ENCODE data around the gene DPYD. TPM values are rescaled to one million over a fixed set of nuclear protein-coding genes. Genes with fewer than 3 reads are reported as not detected.

The DPYD gene
- total and polyA plus RNA-seq, 9 of the 15 experiments (the other 6 are each of a cell fraction or from before 2014, with no cell fraction given): 0.03 to 0.25 (median 0.08) TPM; not detected in 2

DNA sequence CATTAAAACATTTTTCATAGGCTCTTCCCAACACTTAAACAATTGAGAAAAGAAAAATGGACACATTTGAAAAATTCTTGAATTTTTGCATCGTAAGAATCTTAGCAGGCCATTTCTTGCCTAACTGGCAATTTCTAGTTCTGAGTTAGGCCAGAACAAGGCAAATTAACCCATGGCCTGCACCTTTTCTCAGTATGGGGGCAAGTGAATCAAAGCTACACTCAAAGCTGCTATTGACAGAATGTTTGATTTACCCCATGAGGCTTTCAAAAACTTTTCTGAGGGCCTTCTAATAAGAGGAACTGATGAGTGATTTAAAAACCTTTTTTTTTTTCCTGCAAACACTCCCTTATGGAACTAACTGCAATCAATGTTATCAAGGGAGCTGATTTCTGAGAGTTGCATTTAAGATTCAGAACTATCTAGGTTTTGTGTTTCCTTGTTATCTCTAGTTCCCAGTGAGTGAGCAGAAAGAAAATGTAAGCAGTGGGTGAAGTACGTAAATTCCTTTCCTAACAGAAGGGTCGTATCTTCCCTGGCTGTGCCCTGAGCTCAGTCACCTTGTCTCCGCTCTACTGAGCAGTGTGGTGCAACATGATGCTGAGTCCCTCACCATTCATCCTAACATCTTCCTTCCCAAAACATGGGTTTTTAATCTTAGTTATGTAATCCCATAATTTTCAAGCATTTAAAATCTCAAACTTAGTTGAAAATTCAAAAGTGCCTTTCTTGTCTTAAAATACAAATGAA, 353.7 kb downstream of the DPYD start:
- no peak overlapping the region for H2AFZ ChIP-seq (ENCODE audit: low read depth, low read length)
- TF ChIP-seq KDM1A (IDR thresholded peaks at IDR 0.05) (no peak), ZNF12 (CRISPR knock-in tag; IDR thresholded peaks at IDR 0.05) (no peak), HMG20B (CRISPR knock-in tag; IDR thresholded peaks at IDR 0.05) (no peak)
- no peaks in the 10 kb centered on the region for H3K36me3 ChIP-seq (ENCODE audit: control insufficient read depth, insufficient read depth, low read length)
- no peak overlapping the region for H3K27ac ChIP-seq (ENCODE audit: extremely low read depth, low read depth, low read length)
- no peaks in the 10 kb centered on the region for H3K9me3 ChIP-seq (replicated peaks; ENCODE audit: control insufficient read depth, insufficient read depth, low read depth, low read length)
- H3K9ac ChIP-seq (ENCODE audit: insufficient read depth in 1 of 2, low read depth in 2 of 2, low read length in 2 of 2): no peak overlapping the region
- no TSS peak for BruUV-seq (replicated peaks)
- no peak overlapping the region for H3K4me2 ChIP-seq (ENCODE audit: insufficient read depth, low read length)
- 2% methylated on average over 4 of the region's 4 CpGs for WGBS (ENCODE audit: insufficient coverage, low coverage, missing lambda C conversion rate)
- no peak overlapping the region for H3K4me3 ChIP-seq
- FAIRE-seq (no peak), ATAC-seq (no peak), DNase-seq (ENCODE audit: extremely low read depth in 1 of 4, low spot score in 3 of 4) (no peak)
- H3K79me2 ChIP-seq (ENCODE audit: control insufficient read depth, insufficient read depth, low read length): no peaks in the 10 kb centered on the region
- H3K27me3 ChIP-seq (ENCODE audit: control insufficient read depth in 2 of 2, insufficient read depth in 2 of 2, low read length in 2 of 2): no peaks in the 10 kb centered on the region
- H3K4me1 ChIP-seq (replicated peaks in 1 of 2; ENCODE audit: control insufficient read depth in 2 of 2, insufficient read depth in 2 of 2, low read length in 2 of 2): no peaks in the 10 kb centered on the region
- CTCF ChIA-PET (ENCODE audit: low intra/inter-chr PET ratio): interaction anchor here (0.6 kb wide), 1 partner anchor 25 kb away, joined by 3 read pairs; no protein-coding TSS in a partner anchor
- POLR2A ChIA-PET: no interaction called here
- in situ Hi-C loops (cut with MboI): no loop called here
- no peaks in the 10 kb centered on the region for H4K20me1 ChIP-seq (replicated peaks; ENCODE audit: control insufficient read depth, insufficient read depth, low read length)
- no peaks in the 10 kb centered on the region for H3K9me1 ChIP-seq (ENCODE audit: control insufficient read depth, insufficient read depth, low read length)
- intact Hi-C loops (cut with micrococcal nuclease): no loop called here

DNA sequence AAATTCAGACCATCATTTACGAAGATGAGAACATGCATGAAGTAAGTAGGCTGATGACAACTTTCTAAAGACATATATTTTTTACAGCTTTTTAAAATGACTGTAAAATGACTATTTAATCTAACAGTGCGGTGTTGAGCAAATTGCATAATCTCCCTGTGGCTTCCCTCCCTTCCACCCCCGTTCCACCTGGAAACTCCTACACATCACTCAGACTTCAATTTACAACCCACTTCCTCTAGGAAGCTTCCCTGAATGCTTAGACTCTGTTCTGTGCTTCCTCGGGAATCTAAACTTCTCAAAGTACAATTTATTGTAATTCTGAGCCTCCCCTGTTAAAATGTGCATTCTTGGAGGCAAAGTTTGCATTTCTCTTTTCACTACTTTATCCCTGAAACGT, 354.9 kb downstream of the DPYD start:
- FAIRE-seq (no peak), ATAC-seq (no peak), DNase-seq (ENCODE audit: extremely low read depth in 1 of 4, low spot score in 3 of 4) (no peak)
- Histone ChIP-seq H3K4me2 (ENCODE audit: insufficient read depth, low read length) (no peak overlapping the region), H3K4me3 (no peak overlapping the region), H4K20me1 (replicated peaks; ENCODE audit: control insufficient read depth, insufficient read depth, low read length) (no peaks in the 10 kb centered on the region), H3K27me3 (ENCODE audit: control insufficient read depth in 2 of 2, insufficient read depth in 2 of 2, low read length in 2 of 2) (no peaks in the 10 kb centered on the region), H3K9me1 (ENCODE audit: control insufficient read depth, insufficient read depth, low read length) (no peaks in the 10 kb centered on the region), H3K4me1 (replicated peaks in 1 of 2; ENCODE audit: control insufficient read depth in 2 of 2, insufficient read depth in 2 of 2, low read length in 2 of 2) (no peaks in the 10 kb centered on the region), H2AFZ (ENCODE audit: low read depth, low read length) (no peak overlapping the region), H3K9ac (ENCODE audit: insufficient read depth in 1 of 2, low read depth in 2 of 2, low read length in 2 of 2) (no peak overlapping the region), H3K9me3 (replicated peaks; ENCODE audit: control insufficient read depth, insufficient read depth, low read depth, low read length) (no peaks in the 10 kb centered on the region), H3K36me3 (ENCODE audit: control insufficient read depth, insufficient read depth, low read length) (no peaks in the 10 kb centered on the region), H3K79me2 (ENCODE audit: control insufficient read depth, insufficient read depth, low read length) (no peaks in the 10 kb centered on the region), H3K27ac (ENCODE audit: extremely low read depth, low read depth, low read length) (no peak overlapping the region)
- intact Hi-C loops (cut with micrococcal nuclease): no loop called here
- WGBS (ENCODE audit: insufficient coverage, low coverage, missing lambda C conversion rate): 0% methylated on average over 5 of the region's 5 CpGs
- BruUV-seq (replicated peaks): no TSS peak
- in situ Hi-C loops (cut with MboI): no loop called here
- ChIA-PET CTCF (ENCODE audit: low intra/inter-chr PET ratio) (no interaction called here), POLR2A (no interaction called here)
- no peak for TF ChIP-seq DNMT1 (IDR thresholded peaks at IDR 0.05)
- no peak for TF ChIP-seq NCOA4 (IDR thresholded peaks at IDR 0.05; ENCODE audit: partially characterized antibody)
- TF ChIP-seq BRF1 (IDR thresholded peaks at IDR 0.05; ENCODE audit: borderline replicate concordance, extremely low read depth, insufficient read length): no peak
- no peak for TF ChIP-seq WHSC1 (IDR thresholded peaks at IDR 0.05; ENCODE audit: low read length)
- TF ChIP-seq TCF7L2 (IDR thresholded peaks at IDR 0.05; ENCODE audit: low read depth, low read length): no peak
- no peak for TF ChIP-seq NFRKB (IDR thresholded peaks at IDR 0.05; ENCODE audit: low read depth)
- no peak for TF ChIP-seq E4F1 (CRISPR knock-in tag; IDR thresholded peaks at IDR 0.05; ENCODE audit: borderline replicate concordance)
- TF ChIP-seq PCBP1 (IDR thresholded peaks at IDR 0.05; ENCODE audit: low read depth, low read length, poor library complexity, severe bottlenecking): no peak
- no peak for TF ChIP-seq ZNF263 (CRISPR knock-in tag; IDR thresholded peaks at IDR 0.05; ENCODE audit: borderline replicate concordance)
- TF ChIP-seq, protein P1, sequence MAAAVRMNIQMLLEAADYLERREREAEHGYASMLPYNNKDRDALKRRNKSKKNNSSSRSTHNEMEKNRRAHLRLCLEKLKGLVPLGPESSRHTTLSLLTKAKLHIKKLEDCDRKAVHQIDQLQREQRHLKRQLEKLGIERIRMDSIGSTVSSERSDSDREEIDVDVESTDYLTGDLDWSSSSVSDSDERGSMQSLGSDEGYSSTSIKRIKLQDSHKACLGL (CRISPR knock-in tag; IDR thresholded peaks at IDR 0.05; ENCODE audit: borderline replicate concordance, poor library complexity, severe bottlenecking): no peak
- TF ChIP-seq PTTG1 (tag; IDR thresholded peaks at IDR 0.05; ENCODE audit: low read depth): no peak
